GM12878 (cell line): ENCODE data around the gene ITPR3. TPM values are rescaled to one million over a fixed set of nuclear protein-coding genes. Genes with fewer than 3 reads are reported as not detected.

Experiments used
- ATAC-seq: fragments of 200-7000 bp; cut with Tn5 transposase; 3 replicates; pipeline ENCODE4 v1.9.1; 2020; ENCODE audit warnings: mild to moderate bottlenecking, moderate library complexity
- BruUV-seq: library from RNA; stranded (reverse); fragments of 400-500 nt; replicated peaks from 2 replicates; lab custom pipeline; 2021; lab: Mats Ljungman, UMichigan
- CTCF ChIA-PET: fragments of 300-600 bp; sonication (Branson Sonifier 250); formaldehyde crosslinking; extraction: SDS; loops from one replicate; lab custom pipeline; 2021; ENCODE audit warnings: inconsistent platforms; lab: Yijun Ruan, JAX
- POLR2A ChIA-PET: fragments of 350-600 bp; formaldehyde crosslinking; extraction: SDS; loops from one replicate; lab custom pipeline; 2021; ENCODE audit warnings: inconsistent platforms; lab: Charles Lee
- RAD21 ChIA-PET: fragments of 300-600 bp; sonication (Branson Sonifier 250); formaldehyde crosslinking; loops from one replicate; lab custom pipeline; 2023; ENCODE audit warnings: antibody characterized with exemption; ENCODE audit not compliant: unreplicated experiment; lab: Charles Lee
- SMC1A ChIA-PET: fragments of 300-600 bp; sonication (Branson Sonifier 250); formaldehyde crosslinking; loops from one replicate; lab custom pipeline; 2023; ENCODE audit not compliant: unreplicated experiment, uncharacterized antibody; lab: Charles Lee
- DNase-seq: peaks from one replicate; pipeline ENCODE4 v3.0.0-alpha.2; 2011; ENCODE audit warnings: low read depth, low spot score
- FAIRE-seq: peaks from 3 replicates; lab custom pipeline; 2011; peaks lifted over from hg19 to GRCh38; lab: Jason Lieb, UNC
- H2AFZ ChIP-seq: 2 replicates; pipeline ENCODE4 v1.6.0; 2011; ENCODE audit warnings: low read depth, low read length, control low read depth; ENCODE audit not compliant: control insufficient read depth
- H3K27ac ChIP-seq: 2 replicates; pipeline ENCODE4 v1.5.1; 2011; ENCODE audit warnings: control low read depth; ENCODE audit not compliant: control insufficient read depth, insufficient read depth
- H3K27me3 ChIP-seq, 2 experiments: replicated peaks in 1 of 2; 2 replicates each; pipeline versions ENCODE4 v1.6.0 to v1.6.1; 2011; ENCODE audit warnings: low read length in 1 of 2; ENCODE audit not compliant: control insufficient read depth in 2 of 2, insufficient read depth in 2 of 2
- H3K36me3 ChIP-seq, 2 experiments: 2 replicates each; pipeline ENCODE4 v1.5.1; 2011; ENCODE audit warnings: low read length in 1 of 2; ENCODE audit not compliant: control insufficient read depth in 2 of 2, insufficient read depth in 2 of 2
- H3K4me1 ChIP-seq: 2 replicates; pipeline ENCODE4 v1.6.1; 2011; ENCODE audit warnings: mild to moderate bottlenecking, low read length, moderate library complexity, mixed read lengths; ENCODE audit not compliant: control insufficient read depth, insufficient read depth
- H3K4me2 ChIP-seq: 2 replicates; pipeline ENCODE4 v1.6.0; 2011; ENCODE audit warnings: control low read depth; ENCODE audit not compliant: control insufficient read depth, insufficient read depth
- H3K4me3 ChIP-seq: fragments of 200-600 bp; sonication (generic); 2 replicates; pipeline ENCODE4 v1.5.1; 2016
- H3K79me2 ChIP-seq: 2 replicates; pipeline ENCODE4 v1.6.0; 2011; ENCODE audit warnings: low read length; ENCODE audit not compliant: control insufficient read depth, insufficient read depth
- H3K9ac ChIP-seq: 2 replicates; pipeline ENCODE4 v1.8.0; 2011; ENCODE audit warnings: low read length, control low read depth, mixed read lengths; ENCODE audit not compliant: control insufficient read depth, insufficient read depth
- H3K9me3 ChIP-seq: replicated peaks from 3 replicates; pipeline ENCODE4 v1.5.1; 2011; ENCODE audit warnings: mild to moderate bottlenecking, low read length; ENCODE audit not compliant: control insufficient read depth, insufficient read depth
- H4K20me1 ChIP-seq: 2 replicates; pipeline ENCODE4 v1.6.0; 2011; ENCODE audit not compliant: control insufficient read depth, insufficient read depth
- BCLAF1 ChIP-seq: fragments of 450-650 bp; IDR thresholded peaks from 2 replicates; pipeline ENCODE4 v1.6.1; 2017; ENCODE audit warnings: antibody characterized with exemption, mild to moderate bottlenecking, moderate library complexity
- BHLHE40 ChIP-seq, 2 experiments: fragments of 450-650 bp in 1 of 2; IDR thresholded peaks; 2 replicates each; pipeline ENCODE4 v1.6.1; 2011 to 2017; ENCODE audit warnings: low read depth in 2 of 2, borderline replicate concordance in 1 of 2, improper control_type of control experiment in 1 of 2, low read length in 1 of 2, mild to moderate bottlenecking in 1 of 2
- CHD1 ChIP-seq: IDR thresholded peaks from 2 replicates; pipeline ENCODE4 v1.6.1; 2012; ENCODE audit warnings: low read depth, low read length, improper control_type of control experiment
- EGR1 ChIP-seq, 2 experiments: IDR thresholded peaks; 1 replicate in 1 of 2; 2 replicates in 1 of 2; pipeline ENCODE4 v1.6.1; 2011 to 2012; ENCODE audit warnings: low read depth in 2 of 2, low read length in 2 of 2, borderline replicate concordance in 1 of 2, mild to moderate bottlenecking in 1 of 2, moderate library complexity in 1 of 2
- KDM1A ChIP-seq: fragments of 200-600 bp; sonication (generic); IDR thresholded peaks from 2 replicates; pipeline ENCODE4 v1.6.1; 2016; ENCODE audit warnings: borderline replicate concordance
- MTA2 ChIP-seq: fragments of 450-650 bp; IDR thresholded peaks from 2 replicates; pipeline ENCODE4 v1.6.1; 2016; ENCODE audit warnings: low read depth, mild to moderate bottlenecking, moderate library complexity
- MXI1 ChIP-seq: fragments of 150-350 bp; IDR thresholded peaks from 2 replicates; pipeline ENCODE4 v1.6.1; 2011; ENCODE audit warnings: low read depth, mild to moderate bottlenecking, inconsistent platforms, low read length, improper control_type of control experiment
- NBN ChIP-seq: fragments of 450-650 bp; IDR thresholded peaks from 2 replicates; pipeline ENCODE4 v1.6.1; 2016
- NFIC ChIP-seq: IDR thresholded peaks from 2 replicates; pipeline ENCODE4 v1.6.1; 2012; ENCODE audit warnings: low read depth, mild to moderate bottlenecking, inconsistent platforms, low read length, moderate library complexity
- NR2C1 ChIP-seq: fragments of 450-650 bp; IDR thresholded peaks from 2 replicates; pipeline ENCODE4 v1.6.1; 2017; ENCODE audit warnings: antibody characterized with exemption, mild to moderate bottlenecking, moderate library complexity
- NR2F1 ChIP-seq: fragments of 450-650 bp; conservative IDR thresholded peaks from 2 replicates; pipeline ENCODE4 v1.6.1; 2017; ENCODE audit warnings: mild to moderate bottlenecking
- RAD21 ChIP-seq: IDR thresholded peaks from 2 replicates; pipeline ENCODE4 v1.6.1; 2011; ENCODE audit warnings: mild to moderate bottlenecking, low read depth, low read length, moderate library complexity; ENCODE audit not compliant: insufficient read depth
- WRNIP1 ChIP-seq: IDR thresholded peaks from 2 replicates; pipeline ENCODE4 v1.6.1; 2011; ENCODE audit warnings: low read depth, low read length, improper control_type of control experiment, borderline replicate concordance
- WGBS: methylation state at CpG from one replicate; pipeline ENCODE4 v1.1.6; 2016; ENCODE audit warnings: low lambda C conversion rate; ENCODE audit not compliant: insufficient replicate concordance, insufficient coverage; ENCODE audit errors: missing lambda C conversion rate; 5-methylcytosine and 5-hydroxymethylcytosine counted together
- in situ Hi-C: fragments of 300-500 bp; cut with MboI; formaldehyde crosslinking; loops from 9 replicates; pipeline ENCODE4 v1.14.3; 2018; ENCODE audit warnings: mixed read lengths
- intact Hi-C: fragments of 100-400 bp; cut with micrococcal nuclease; formaldehyde crosslinking; loops from one replicate; pipeline ENCODE4 v1.14.2; 2022; ENCODE audit not compliant: unreplicated experiment
- polyA plus RNA-seq, 11 experiments: library from polyadenylated mRNA; depleted of rRNA in 4 of 11; unstranded in 6 of 11; stranded (reverse) in 5 of 11; fragments of >200 nt; fragmentation: Nextera tagmentation in 4 of 11; fragmentation: Illumina TruSeq in 1 of 11; extraction: Ambion mirVana in 4 of 11; extraction: Trizol in 1 of 11; gene quantifications; 1 replicate in 1 of 11; 2 replicates in 10 of 11; pipeline versions ENCODE4 v1.2.1 to v1.2.3, GENCODE V29; 2011 to 2016; ENCODE audit warnings: inconsistent platforms in 2 of 11, missing spikeins in 2 of 11, low read depth in 1 of 11
- total RNA-seq, 4 experiments: library from RNA; depleted of rRNA in 3 of 4; stranded (reverse); fragments of >200 nt in 3 of 4; fragmentation: Illumina TruSeq in 1 of 4; extraction: Trizol in 1 of 4; gene quantifications; 2 replicates each; pipeline versions ENCODE4 v1.2.1 to v1.2.3, GENCODE V29; 2013 to 2021
- TF ChIP-seq, protein P1 (sequence below): IDR thresholded peaks from 2 replicates; pipeline ENCODE4 v1.6.1; 2012; ENCODE audit warnings: low read depth, low read length, improper control_type of control experiment

ITPR3 gene
- total and polyA plus RNA-seq, 10 of the 15 experiments (the other 5 are each of a cell fraction or from before 2014, with no cell fraction given): 0.32 to 34.0 (median 11.9) TPM

DNA sequence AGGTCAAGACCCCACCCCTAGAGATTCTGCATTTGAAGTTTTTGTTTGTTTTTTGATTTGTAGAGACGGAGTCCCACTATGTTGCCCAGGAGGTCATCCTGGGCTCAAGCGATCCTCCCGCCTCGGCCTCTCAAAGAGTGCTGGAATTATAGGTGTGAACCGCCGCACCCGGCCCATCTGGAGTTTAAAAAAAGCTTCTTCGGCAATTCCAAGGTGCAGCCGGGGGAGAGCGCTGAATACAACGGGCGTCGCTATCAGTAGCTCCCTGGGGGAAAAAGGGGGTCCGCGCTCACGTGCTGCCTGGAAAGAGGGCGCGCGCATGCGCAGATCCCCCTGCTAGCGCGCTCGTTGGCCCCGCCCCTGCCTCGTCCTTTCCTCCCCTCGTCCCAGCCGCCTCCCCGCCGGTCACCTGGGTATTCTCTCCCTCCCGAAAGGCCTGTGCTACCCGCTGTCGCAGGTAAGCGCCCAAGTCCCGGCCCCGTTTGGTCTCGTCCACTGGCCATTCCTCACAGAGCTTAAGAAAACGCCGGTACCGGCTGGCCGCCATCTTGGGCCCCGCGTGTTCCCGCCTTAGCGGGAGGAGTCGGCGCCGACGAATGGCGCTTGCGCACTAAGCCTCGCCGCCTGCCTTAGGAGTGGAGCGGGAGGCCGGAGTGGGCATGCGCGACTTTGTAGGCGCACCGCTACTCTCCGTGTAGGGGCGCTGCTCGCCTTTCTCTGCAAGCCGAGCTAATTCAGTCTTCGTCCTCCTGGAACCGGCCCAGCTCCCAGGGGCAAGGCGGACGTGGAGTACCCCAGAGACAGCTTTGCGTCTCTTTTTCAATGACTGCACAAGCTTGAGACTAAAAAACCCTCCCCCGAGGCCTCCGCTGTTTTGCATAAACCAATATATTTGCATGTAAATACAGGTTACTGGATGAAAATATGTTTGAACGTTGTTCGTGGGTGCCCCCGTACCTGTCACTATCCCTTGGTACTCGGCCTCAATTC is 90.3 kb downstream of the ITPR3 start, which contains the start of gene UQCC2:
Gene UQCC2 (minus strand): TSS at position 561 of the 990 bp plus-strand sequence. CDS start 14 bp downstream, at position 547.
- SMC1A ChIA-PET: interaction anchor here (0.6 to 4.7 kb wide), 21 partner anchors 9 to 374 kb away, joined by 3 to 27 read pairs (median 3); no protein-coding TSS in a partner anchor
- Histone ChIP-seq H4K20me1 (no peaks in the 10 kb centered on the region), H3K36me3 (no peaks in the 10 kb centered on the region; a peak in 2 of 4 replicates), H3K27ac (peak within 1 kb of the TSS; percentile 98), H2AFZ (peak within 1 kb of the TSS; percentile 100), H3K4me3 (peak within 1 kb of the TSS; percentile 83), H3K4me2 (peak within 1 kb of the TSS; percentile 94), H3K27me3 (no peaks in the 10 kb centered on the region), H3K4me1 (peaks cover 28% of the 10 kb centered on the region), H3K9ac (peak within 1 kb of the TSS; percentile 97), H3K9me3 (no peaks in the 10 kb centered on the region), H3K79me2 (peaks cover 10% of the 10 kb centered on the region)
- WGBS: 2% methylated on average over 62 of the region's 73 CpGs
- peak; percentile 97 for ATAC-seq
- BruUV-seq: TSS peak; percentile 73
- POLR2A ChIA-PET: interaction anchor here (0.7 to 1.7 kb wide), 11 partner anchors 11 to 282 kb away, joined by 3 to 6 read pairs (median 3); partner anchors contain the start of gene ITPR3
- RAD21 ChIA-PET: interaction anchor here (0.6 to 1.8 kb wide), 14 partner anchors 11 to 444 kb away, joined by 3 to 9 read pairs (median 5); partner anchors contain the start of genes ITPR3 and LEMD2
- peak; percentile 81 for FAIRE-seq
- CTCF ChIA-PET: interaction anchor here (0.6 to 2.4 kb wide), 33 partner anchors 8 to 462 kb away, joined by 3 to 46 read pairs (median 4); partner anchors contain the start of genes IP6K3 and ITPR3
- intact Hi-C loops: no loop called here
- in situ Hi-C loops: no loop called here
- peak; percentile 84 for DNase-seq
- TF ChIP-seq NR2F1: peak; percentile 43; the same call in 1 of the 2 replicates
- no peak for TF ChIP-seq EGR1 (IDR thresholded peaks at IDR 0.05; ENCODE audit: borderline replicate concordance in 1 of 2, low read depth in 2 of 2, low read length in 2 of 2)
- TF ChIP-seq BCLAF1: no peak
- 0 out of 2 replicates have a peak, but pooled peaks have one; percentile 57 for TF ChIP-seq NBN
- TF ChIP-seq BHLHE40 (IDR thresholded peaks at IDR 0.05; ENCODE audit: borderline replicate concordance in 1 of 2, low read depth in 2 of 2, low read length in 1 of 2): peak; percentile 98 to 99
- no peak for TF ChIP-seq NFIC
- TF ChIP-seq RAD21: peak; percentile 64
- TF ChIP-seq MXI1: peak; percentile 55; the same call in 1 of the 2 replicates
- TF ChIP-seq KDM1A: no peak
- 0 out of 2 replicates have a peak, but pooled peaks have one; percentile 29 for TF ChIP-seq CHD1
- TF ChIP-seq MTA2: no peak
- TF ChIP-seq, protein P1, sequence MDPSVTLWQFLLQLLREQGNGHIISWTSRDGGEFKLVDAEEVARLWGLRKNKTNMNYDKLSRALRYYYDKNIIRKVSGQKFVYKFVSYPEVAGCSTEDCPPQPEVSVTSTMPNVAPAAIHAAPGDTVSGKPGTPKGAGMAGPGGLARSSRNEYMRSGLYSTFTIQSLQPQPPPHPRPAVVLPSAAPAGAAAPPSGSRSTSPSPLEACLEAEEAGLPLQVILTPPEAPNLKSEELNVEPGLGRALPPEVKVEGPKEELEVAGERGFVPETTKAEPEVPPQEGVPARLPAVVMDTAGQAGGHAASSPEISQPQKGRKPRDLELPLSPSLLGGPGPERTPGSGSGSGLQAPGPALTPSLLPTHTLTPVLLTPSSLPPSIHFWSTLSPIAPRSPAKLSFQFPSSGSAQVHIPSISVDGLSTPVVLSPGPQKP: no peak
- no peak for TF ChIP-seq WRNIP1
- peak; percentile 15; the same call in 1 of the 2 replicates for TF ChIP-seq NR2C1
